Measurements from ENCODE around the gene WDR11. TPM values are rescaled to one million over a fixed set of nuclear protein-coding genes. Genes with fewer than 3 reads are reported as not detected.

The WDR11 gene
- total RNA-seq, 4 donors from 2014 or later, result 42.1 to 65.1 (median 52.2) TPM

DNA sequence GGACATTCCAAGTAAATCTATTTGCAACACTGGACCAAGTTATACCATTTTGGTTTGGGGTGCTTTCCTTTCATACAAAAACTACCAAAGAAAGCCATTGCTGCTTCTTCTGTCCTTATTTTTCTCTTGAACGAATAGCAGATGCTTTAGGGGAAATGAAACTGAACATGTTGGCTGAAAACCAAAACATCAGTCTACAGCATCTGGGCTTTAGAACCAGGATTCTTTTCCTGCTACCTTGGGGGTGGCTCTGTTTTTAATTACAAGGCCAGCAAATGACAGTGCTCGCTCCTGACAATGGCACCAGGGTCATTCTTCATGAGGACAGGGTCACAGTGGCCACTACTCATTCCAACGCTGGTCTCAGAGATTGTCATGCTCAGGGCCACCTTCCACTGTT, 80.3 kb downstream of the WDR11 start:
- no peak overlapping the region for H3K4me3 ChIP-seq
- DNase-seq, result no peak
- no peaks in the 10 kb centered on the region for H3K9me3 ChIP-seq
- H3K4me1 ChIP-seq, result no peaks in the 10 kb centered on the region
- no peak for TF ChIP-seq POLR2A (IDR thresholded peaks at IDR 0.05)
- TF ChIP-seq, protein P1, sequence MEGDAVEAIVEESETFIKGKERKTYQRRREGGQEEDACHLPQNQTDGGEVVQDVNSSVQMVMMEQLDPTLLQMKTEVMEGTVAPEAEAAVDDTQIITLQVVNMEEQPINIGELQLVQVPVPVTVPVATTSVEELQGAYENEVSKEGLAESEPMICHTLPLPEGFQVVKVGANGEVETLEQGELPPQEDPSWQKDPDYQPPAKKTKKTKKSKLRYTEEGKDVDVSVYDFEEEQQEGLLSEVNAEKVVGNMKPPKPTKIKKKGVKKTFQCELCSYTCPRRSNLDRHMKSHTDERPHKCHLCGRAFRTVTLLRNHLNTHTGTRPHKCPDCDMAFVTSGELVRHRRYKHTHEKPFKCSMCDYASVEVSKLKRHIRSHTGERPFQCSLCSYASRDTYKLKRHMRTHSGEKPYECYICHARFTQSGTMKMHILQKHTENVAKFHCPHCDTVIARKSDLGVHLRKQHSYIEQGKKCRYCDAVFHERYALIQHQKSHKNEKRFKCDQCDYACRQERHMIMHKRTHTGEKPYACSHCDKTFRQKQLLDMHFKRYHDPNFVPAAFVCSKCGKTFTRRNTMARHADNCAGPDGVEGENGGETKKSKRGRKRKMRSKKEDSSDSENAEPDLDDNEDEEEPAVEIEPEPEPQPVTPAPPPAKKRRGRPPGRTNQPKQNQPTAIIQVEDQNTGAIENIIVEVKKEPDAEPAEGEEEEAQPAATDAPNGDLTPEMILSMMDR (IDR thresholded peaks at IDR 0.05), result no peak
- H3K27ac ChIP-seq, result no peak overlapping the region
- H3K27me3 ChIP-seq, result no peaks in the 10 kb centered on the region
- H3K36me3 ChIP-seq, result no peaks in the 10 kb centered on the region

DNA sequence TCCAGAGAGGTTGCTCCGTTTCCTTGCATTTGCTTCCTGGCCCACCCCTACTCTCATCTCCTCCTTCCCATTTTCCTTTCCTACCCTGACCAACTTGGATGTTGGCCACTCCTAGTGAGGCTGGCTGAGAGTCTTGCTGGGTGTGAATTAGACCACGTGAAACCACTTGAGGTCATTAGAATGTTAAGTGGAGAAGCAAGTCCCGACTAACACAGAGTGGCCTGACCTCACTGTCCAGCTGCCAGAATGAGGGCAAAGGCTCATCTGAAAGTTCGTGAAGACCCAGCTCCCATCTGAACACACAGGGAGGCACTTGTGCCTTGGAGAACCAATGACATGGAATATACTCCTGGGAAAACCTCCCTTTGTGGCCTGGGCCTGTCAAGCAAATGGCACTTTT, 80.8 kb downstream of the WDR11 start:
- Histone ChIP-seq H3K4me1 (no peaks in the 10 kb centered on the region), H3K4me3 (no peak overlapping the region), H3K9me3 (no peaks in the 10 kb centered on the region), H3K36me3 (no peaks in the 10 kb centered on the region), H3K27ac (no peak overlapping the region), H3K27me3 (no peaks in the 10 kb centered on the region)
- no peak for TF ChIP-seq POLR2A (IDR thresholded peaks at IDR 0.05)
- TF ChIP-seq, protein P1 (IDR thresholded peaks at IDR 0.05), result no peak
- DNase-seq, result no peak

DNA sequence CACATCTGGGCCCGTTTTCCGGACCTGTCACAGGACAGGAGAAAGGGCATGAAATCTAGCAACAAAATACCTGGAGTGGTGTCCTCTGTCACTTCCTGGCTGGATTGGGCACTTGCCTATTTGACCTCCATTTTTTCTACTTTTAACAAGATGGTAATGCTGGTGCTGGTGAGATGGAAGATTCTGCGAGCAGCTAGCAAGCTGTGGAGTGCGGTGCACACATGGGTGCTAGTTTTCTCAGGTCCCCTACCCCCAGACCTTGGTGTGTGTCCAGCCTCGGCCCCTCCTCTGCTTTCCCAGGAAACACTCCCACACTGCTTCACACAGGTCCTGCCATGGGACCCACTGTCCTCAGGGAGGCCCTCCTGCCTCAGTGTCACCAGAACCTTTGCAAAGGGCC, 87.7 kb downstream of the WDR11 start:
- Histone ChIP-seq H3K36me3 (no peaks in the 10 kb centered on the region), H3K4me3 (no peak overlapping the region), H3K9me3 (no peaks in the 10 kb centered on the region), H3K27me3 (no peaks in the 10 kb centered on the region), H3K27ac (no peak overlapping the region), H3K4me1 (no peaks in the 10 kb centered on the region)
- TF ChIP-seq POLR2A (IDR thresholded peaks at IDR 0.05), result no peak
- TF ChIP-seq, protein P1 (IDR thresholded peaks at IDR 0.05), result no peak
- DNase-seq, result no peak

DNA sequence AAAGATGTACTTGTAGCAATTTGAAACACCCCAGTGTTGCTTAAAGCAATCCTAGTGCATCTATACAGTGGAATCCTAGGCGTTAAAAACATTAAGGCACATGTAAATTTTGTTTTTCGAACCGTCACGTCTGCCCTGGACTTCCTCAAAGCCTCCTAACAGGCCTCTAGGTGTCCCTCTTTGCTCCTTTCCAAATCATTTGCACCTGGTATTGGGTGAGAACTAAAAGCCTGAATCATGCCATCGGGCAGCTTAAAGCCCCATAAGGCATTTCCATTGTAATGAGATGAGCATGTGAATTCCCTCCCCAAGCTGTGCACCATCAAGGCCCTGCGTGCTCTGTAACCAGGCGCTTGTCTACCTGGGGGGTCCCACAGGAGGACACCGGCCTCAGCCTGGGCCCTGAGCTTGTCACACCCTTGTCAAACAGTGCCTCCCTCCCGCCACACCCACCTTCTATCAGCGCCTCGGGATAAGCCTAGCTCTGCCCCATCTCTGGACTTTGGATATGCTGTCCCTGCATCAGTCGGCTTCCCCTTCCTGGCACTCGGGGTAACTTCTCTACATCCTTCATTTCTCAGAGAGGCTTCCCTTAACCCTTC, 89.2 kb downstream of the WDR11 start:
- DNase-seq, result no peak

DNA sequence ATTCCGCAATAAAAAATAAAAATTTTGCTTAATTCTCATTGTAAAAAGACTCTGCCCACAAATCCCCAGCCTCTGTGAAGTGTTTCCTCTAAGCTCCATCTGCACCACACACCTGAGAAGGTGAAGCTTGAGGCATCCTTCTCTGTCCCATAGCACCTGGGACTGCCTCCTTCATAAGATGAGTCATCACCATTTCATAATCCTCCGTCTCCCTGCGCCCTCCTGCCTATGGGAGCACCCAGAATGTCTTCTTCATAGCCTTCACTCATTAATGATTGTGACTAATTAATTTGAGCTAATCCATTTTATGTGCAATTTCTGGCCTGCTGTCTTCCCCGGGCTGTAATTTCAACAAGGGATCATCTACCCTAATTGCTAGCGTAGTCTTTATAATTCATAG, 90.3 kb downstream of the WDR11 start:
- no peaks in the 10 kb centered on the region for H3K27me3 ChIP-seq
- H3K36me3 ChIP-seq, result no peaks in the 10 kb centered on the region
- TF ChIP-seq, protein P1 (IDR thresholded peaks at IDR 0.05), result no peak
- no peak for TF ChIP-seq POLR2A (IDR thresholded peaks at IDR 0.05)
- no peak for DNase-seq
- no peaks in the 10 kb centered on the region for H3K4me1 ChIP-seq
- H3K4me3 ChIP-seq, result no peak overlapping the region
- H3K27ac ChIP-seq, result no peak overlapping the region
- H3K9me3 ChIP-seq, result no peaks in the 10 kb centered on the region

More for the DNA sequence above, 89.2 kb downstream of the WDR11 start:
- Histone ChIP-seq H3K27ac (no peak overlapping the region), H3K4me1 (no peaks in the 10 kb centered on the region), H3K27me3 (no peaks in the 10 kb centered on the region), H3K9me3 (no peaks in the 10 kb centered on the region), H3K36me3 (no peaks in the 10 kb centered on the region), H3K4me3 (no peak overlapping the region)
- no peak for TF ChIP-seq POLR2A (IDR thresholded peaks at IDR 0.05)
- TF ChIP-seq, protein P1 (IDR thresholded peaks at IDR 0.05), result no peak

Data from Peyer's patch (tissue), 4 donors.